K562 (cell line): ENCODE measurements around the gene DPEP2NB. TPM values are rescaled to one million over a fixed set of nuclear protein-coding genes. Genes with fewer than 3 reads are reported as not detected.

Experiments
- BCOR ChIP-seq: fragments of 450-650 bp; IDR thresholded peaks from 2 replicates; pipeline ENCODE4 v1.6.1; 2016
- BRD9 ChIP-seq: fragments of 450-650 bp; IDR thresholded peaks from 2 replicates; pipeline ENCODE4 v1.6.1; 2018; ENCODE audit warnings: low read depth; ENCODE audit not compliant: partially characterized antibody
- CHD7 ChIP-seq: fragments of 200-600 bp; sonication (generic); IDR thresholded peaks from one replicate; pipeline ENCODE4 v1.6.1; 2012; ENCODE audit warnings: mild to moderate bottlenecking, low read depth, low read length, inconsistent platforms
- HDAC2 ChIP-seq: fragments of 450-650 bp; IDR thresholded peaks from 2 replicates; pipeline ENCODE4 v1.6.1; 2016; ENCODE audit warnings: mild to moderate bottlenecking
- HMGN3 ChIP-seq: IDR thresholded peaks from 2 replicates; pipeline ENCODE4 v1.6.1; 2011; ENCODE audit warnings: borderline replicate concordance, low read depth, mild to moderate bottlenecking, mixed read lengths, low read length; ENCODE audit not compliant: insufficient read length; ENCODE audit errors: extremely low read depth
- OTX1 ChIP-seq: fragments of 450-650 bp; formaldehyde crosslinking; IDR thresholded peaks from 2 replicates; pipeline ENCODE4 v1.4.0; 2022; ENCODE audit warnings: mild to moderate bottlenecking
- TAF9B ChIP-seq: fragments of 450-650 bp; IDR thresholded peaks from 2 replicates; pipeline ENCODE4 v1.6.1; 2018; ENCODE audit warnings: mild to moderate bottlenecking; ENCODE audit not compliant: partially characterized antibody
- TRIM28 ChIP-seq: fragments of 450-650 bp; IDR thresholded peaks from 2 replicates; pipeline ENCODE4 v1.6.1; 2017
- YBX1 ChIP-seq: fragments of 450-650 bp; IDR thresholded peaks from 2 replicates; pipeline ENCODE4 v1.7.1; 2016; ENCODE audit warnings: mild to moderate bottlenecking
- ZBTB5 ChIP-seq: fragments of 450-650 bp; IDR thresholded peaks from 2 replicates; pipeline ENCODE4 v1.6.1; 2017; ENCODE audit warnings: antibody characterized with exemption
- ZHX1 ChIP-seq: fragments of 150-350 bp; conservative IDR thresholded peaks from 2 replicates; pipeline ENCODE4 v1.6.1; 2014; ENCODE audit warnings: low read length
- ZNF77 ChIP-seq: fragments of 250-450 bp; sonication (Bioruptor Pico); IDR thresholded peaks from 2 replicates; pipeline ENCODE4 v1.5.0; 2020
- polyA plus RNA-seq, 8 experiments: library from polyadenylated mRNA; depleted of rRNA in 4 of 8; stranded (reverse) in 5 of 8; unstranded in 3 of 8; fragments of >200 nt; fragmentation: Nextera tagmentation in 2 of 8; fragmentation: Illumina TruSeq in 1 of 8; extraction: Ambion mirVana in 2 of 8; extraction: Trizol in 1 of 8; gene quantifications; 2 replicates each; pipeline versions ENCODE4 v1.2.1 to v1.2.3, GENCODE V29; 2011 to 2014; ENCODE audit warnings: inconsistent platforms in 1 of 8, missing spikeins in 1 of 8
- total RNA-seq, 7 experiments: library from RNA; depleted of rRNA in 6 of 7; stranded (reverse); fragments of >200 nt in 6 of 7; fragmentation: Illumina TruSeq in 2 of 7; extraction: Trizol in 2 of 7; gene quantifications; 2 replicates each; pipeline versions ENCODE4 v1.2.1 to v1.2.3, GENCODE V29; 2011 to 2021; ENCODE audit warnings: low replicate concordance in 1 of 7

DPEP2NB gene
- total and polyA plus RNA-seq, 9 of the 15 experiments (the other 6 are each of a cell fraction or from before 2014, with no cell fraction given) = not detected

GRCh38 chr16:68022728-68023537, 7.2 kb upstream of the DPEP2NB start, which contains the start of the genes DDX28 and DUS2 (continued):
- TF ChIP-seq CHD7 (peak; percentile 29), ZHX1 (no peak), ZBTB5 (no peak), BRD9 (no peak), ZNF77 (no peak), TRIM28 (no peak), BCOR (0 out of 2 replicates have a peak, but pooled peaks have one; percentile 50), TAF9B (peak; percentile 92), YBX1 (no peak), HDAC2 (peak; percentile 89; the same call in 1 of the 2 replicates), HMGN3 (peak; percentile 52), OTX1 (no peak)
